Activated CD8-positive, alpha-beta memory T cell treated with anti-CD3 and anti-CD28 coated beads for 48 hours (primary cell): ENCODE data around the gene KIF3C.

Experiments
- DNase-seq, 3 experiments: peaks; one replicate each; pipeline ENCODE4 v3.0.0-alpha.2; 2020; ENCODE audit warnings: low read depth in 2 of 3, low spot score in 2 of 3

The KIF3C gene

GRCh38 chr2:25879133-25879730 lies 103.1 kb downstream of the KIF3C start:
- DNase-seq = no peak

DNA sequence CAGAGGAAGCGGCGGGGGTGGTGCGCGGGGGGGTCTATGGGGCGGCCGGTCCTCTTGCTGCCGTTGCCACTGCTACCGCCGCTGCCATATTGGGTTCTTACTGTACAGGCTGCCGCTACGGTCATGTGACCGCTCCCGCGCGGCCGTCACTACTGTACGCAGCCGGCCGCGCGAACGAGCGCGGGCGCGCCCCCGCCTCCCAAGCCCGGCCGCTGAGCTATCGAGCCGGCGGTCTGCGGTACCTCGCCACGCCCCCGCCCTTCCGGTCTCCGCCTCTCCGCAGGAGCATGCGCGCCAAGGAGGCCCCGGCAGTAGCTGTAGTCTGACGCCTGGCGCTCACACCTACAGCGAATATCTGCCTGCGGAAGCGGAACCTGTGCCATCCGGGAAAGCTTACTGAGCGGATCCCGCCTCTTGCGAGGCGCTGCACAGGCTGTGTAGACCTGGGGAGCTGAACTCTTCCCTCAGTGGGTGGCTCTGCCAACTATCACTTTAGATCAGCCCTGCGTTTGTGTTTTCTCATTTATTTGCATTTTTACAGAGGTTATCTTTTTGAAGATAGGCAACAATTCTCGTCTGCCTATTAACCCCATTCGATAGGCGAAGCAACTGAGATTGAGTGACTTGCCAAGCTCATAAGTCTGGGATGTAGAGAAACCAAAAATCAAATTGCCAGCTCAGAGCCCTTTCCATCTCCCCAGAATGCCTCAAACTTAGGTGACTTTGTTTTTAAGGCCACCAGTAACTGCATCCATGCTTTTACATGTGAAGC lies 103.8 kb downstream of the KIF3C start, which contains the start of gene ASXL2:
Gene ASXL2, minus strand, starts transcription at position 127 of the 772 bp plus-strand sequence. CDS start 265 bp downstream, outside the sequence.
- DNase-seq = peak; percentile 70 to 98 (median 89)

GRCh38 chr2:25877431-25878360 lies 104.6 kb downstream of the KIF3C start:
- DNase-seq = peak; percentile 23 to 59 (median 32)
